DMS79 (cell line): Measurements from ENCODE around the gene CUL7.
"Not testable (repeated sequence)": the region's sequence is repeated elsewhere in the genome, so short reads cannot be mapped to it uniquely, and the experiment has no call there.

ENCODE experiments used
- DNase-seq: peaks from one replicate; lab custom pipeline; 2025; lab: John Stamatoyannopoulos, UW

CUL7 gene

DNA sequence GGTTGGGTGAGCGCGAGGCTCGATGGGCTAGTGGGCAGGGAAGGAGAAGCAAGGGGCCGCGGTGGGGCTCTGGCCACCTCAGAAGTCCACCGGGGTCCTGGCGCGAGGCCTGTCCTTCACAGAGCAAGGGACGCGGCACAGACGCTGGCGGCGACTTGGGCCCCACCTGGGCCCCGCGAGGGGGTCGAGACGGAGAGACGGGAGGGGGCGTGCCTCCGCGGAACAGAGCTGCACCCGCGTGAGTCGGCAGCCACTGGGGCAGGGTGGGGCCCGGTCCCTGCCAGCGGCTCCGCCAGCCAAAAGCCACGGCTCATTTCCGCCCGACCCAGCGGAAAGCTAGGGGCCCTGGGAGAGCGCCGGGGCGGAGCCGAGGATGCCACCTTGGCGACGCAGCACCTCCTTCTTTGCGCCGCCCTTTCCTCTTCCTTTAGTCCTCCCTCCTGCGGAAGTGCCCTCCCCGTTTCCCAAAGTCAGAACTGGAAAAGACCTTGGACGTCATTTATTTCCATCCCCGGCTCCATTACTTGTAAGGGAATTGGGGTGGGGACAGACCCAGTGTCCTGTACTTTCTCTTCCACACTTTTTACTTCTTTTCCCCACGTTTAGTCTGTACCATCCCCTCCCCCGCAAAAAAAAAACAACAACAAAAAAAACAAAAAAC lies at the start of gene CUL7:
CUL7 (minus strand) TSS at position 307 of the 661 bp plus-strand sequence. CDS start 1,063 bp downstream, outside the sequence.
- DNase-seq, result peak; percentile 94

DNA sequence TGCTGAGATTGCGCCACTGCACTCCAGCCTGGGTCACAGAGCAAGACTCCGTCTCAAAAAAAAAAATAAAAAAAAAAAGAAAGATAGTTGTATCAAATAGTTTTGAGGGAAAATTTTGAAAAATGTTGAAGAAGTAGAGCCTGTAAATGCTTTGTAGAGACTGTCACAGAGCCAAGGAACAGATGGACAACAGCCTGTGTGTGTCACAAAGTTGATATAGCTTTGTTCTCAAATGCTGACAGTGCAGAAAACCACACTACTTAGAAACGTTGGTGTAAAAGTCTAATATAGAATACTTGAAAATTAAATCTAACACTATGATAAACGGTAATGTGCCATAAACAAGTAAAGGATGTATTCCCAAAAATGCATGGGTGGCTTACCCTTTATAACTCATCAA lies 47.8 kb upstream of the CUL7 start:
- DNase-seq, result no peak

DNA sequence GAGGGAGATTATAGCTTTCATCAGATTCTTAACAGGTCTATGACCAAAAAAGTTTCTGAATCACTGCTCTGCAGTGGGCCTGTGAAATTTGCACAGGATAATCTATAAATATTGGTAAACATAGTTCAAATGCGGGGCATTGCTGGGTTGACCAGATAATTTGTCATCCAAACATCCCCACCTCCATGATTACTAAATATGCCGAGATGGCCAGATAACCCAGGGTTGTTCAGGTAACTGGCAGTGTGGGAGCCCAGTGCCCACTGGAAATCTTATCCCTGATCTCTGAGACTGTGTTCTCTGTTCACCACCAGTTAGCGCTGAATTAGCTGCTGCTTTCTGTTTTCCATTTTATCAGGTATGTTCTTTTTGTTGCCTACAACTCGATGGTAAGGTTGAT lies 43.9 kb upstream of the CUL7 start:
- DNase-seq, result no peak

DNA sequence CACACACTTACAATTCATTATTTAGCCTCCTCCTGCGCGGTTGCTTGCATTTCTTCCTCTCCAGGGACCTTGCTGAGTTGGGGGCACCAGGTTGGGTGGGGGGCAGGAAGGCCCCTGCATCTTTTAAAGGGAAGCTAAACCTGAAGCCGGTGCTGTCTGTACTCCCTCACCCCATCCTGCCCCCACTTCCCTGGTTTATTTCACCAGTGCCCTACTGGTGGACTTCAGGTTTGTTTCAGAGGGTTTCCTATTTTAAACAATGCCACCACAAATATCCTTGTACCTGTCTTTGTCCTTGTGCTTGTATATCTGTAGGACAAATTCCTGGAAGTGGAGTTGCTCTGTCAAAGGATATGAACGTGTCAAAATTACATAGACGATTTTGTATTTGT lies 43.4 kb upstream of the CUL7 start:
- no peak for DNase-seq

DNA sequence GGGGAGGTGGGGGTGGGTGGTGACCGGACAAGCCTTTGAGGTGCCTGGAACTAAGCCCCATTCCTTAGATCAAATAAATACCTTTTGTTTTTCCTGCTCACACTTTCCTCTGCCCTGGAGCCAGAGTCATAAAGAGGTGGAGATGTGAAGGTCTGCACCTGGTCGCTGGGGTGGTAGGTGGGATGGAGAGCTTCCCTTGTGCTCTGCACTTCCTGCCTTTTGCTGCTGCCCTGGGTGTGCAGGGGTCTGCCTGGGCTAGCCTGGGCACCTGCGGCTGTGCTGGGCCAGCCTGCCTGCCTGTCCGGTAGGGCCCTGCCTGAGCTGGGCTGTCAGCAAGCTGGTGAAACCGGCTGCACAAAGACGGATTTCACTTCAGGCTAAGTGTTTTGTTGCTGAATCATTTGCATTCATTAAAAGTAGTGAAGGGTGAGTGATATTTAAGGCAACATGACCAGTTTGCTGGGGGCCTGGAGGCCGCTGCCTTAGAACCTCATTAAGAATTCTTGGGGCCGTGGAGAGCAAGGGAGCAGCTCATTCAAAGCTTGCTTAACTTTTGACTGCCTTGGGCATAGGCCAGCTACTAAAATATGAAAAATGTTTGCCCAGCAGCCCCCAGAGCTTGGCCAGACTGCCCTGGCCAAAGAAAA lies 42.9 kb upstream of the CUL7 start:
- DNase-seq, result peak; percentile 36

DNA sequence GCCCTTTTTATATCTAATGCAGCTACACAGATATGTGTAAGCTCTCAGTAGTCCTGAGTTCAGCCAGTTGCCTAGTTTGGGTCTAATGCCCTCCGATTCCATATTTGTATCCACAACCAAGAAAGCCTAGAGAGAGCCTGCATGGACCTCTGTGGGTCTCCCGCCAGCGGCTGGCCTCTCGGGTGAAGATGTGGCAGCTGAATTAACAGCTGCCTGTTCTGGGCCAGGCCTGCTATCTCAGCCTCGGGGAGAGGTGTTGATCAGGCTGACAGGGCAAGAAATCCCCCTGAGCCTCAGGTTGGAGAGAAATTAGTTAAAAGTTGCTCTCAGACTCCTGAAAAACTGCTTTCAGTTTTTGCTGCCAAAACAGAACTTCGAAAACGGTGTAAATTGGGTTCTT lies 42.3 kb upstream of the CUL7 start:
- peak; percentile 7 for DNase-seq

DNA sequence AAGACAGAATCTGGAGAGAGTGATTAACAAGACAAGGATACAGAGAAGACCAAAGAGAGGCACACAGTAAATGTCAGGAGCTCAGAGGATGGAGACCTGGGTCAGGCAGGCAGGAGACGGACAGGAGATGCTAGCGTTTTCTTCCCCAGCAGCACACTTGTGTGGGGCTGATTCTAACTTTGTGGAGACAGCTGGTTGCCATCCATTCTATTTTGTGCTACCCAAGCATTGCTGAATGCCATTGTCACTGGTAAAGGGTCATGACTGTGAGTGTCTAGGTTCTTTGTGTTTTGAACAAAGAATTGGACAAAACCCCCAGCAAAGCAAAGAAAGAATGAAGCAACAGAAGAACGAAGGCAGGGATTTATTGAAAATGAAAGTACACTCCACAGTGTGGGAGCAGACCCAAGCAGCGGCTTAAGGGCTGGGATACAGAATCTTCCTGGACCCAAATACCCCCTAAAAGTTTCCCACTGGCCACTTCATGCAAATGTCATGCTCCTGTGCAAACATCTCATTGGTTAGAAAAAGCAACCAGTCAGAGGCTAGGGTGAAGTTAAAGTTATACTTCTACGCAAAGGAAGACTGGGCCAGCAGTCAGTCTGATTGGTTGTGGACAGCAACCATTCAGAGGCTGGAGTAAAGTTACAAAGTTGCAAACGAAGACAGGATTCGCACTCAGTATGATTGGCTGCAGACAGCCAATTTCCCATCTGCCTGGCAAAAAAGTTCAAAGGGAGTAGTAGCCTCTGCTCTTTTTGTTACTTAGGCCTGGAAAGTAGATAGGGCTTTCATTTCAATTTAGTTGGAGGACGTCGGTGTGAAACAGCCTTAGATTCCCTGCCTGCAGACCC lies 40.0 kb upstream of the CUL7 start:
- DNase-seq, result no peak

DNA sequence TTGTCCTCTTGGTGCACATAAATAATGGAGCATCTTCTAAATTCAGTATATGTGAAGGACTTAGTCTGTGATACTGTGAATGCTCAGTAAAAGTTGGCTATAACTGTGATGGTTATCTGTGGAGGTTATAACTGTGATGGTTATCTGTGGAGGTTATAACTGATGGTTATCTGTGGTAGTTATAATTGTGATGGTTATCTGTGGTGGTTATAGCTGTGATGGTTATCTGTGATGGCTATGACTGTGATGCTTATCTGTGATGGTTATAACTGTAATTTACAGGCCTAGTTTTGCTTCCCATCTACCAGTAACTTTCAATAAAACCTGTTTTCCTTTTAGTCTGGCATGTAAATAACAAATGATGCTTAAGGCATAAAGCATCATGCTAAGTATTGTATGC lies 39.0 kb upstream of the CUL7 start:
- DNase-seq, result no peak

DNA sequence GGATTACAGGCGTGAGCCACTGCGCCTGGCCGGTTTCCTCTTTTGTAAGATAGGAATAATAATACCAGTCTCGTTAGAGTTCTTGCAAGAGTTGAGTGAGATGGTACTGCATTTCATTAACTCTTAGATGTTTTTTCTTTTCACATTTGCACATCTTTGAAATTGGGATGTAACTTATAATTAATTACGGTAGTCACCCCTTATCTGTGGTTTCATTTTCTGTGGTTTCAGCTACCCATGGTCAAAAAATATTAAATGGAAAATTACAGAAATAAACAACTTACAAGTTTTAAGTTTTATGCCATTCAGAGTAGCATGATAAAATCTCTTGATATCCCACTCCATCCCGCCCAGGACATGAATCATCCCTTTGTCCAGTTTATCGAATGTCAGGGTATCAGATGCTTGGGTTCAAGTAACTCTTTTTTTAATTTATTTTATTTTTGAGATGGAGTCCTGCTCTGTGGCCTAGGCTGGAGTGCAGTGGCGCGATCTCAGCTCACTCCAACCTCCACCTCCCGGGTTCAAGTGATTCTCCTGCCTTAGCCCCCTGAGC lies 37.9 kb upstream of the CUL7 start:
- DNase-seq, result no peak

DNA sequence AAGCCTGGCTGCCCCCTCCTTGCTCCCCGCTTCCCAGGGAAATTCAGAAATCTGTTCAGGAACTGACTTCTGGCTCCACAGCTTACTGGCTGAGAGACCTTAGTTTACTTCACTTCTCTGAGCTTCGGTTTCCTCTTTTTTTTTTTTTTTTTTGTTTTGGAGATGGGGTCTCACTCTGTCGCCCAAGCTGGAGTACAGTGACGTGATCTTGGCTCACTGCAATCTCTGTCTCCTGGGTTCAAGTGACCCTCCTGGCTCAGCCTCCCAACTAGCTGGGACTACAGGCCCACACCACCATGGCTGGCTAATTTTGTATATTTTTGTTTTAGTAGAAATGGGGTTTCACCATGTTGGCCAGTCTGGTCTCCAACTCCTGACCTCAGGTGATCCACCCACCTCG lies 37.4 kb upstream of the CUL7 start:
- DNase-seq, result no peak

DNA sequence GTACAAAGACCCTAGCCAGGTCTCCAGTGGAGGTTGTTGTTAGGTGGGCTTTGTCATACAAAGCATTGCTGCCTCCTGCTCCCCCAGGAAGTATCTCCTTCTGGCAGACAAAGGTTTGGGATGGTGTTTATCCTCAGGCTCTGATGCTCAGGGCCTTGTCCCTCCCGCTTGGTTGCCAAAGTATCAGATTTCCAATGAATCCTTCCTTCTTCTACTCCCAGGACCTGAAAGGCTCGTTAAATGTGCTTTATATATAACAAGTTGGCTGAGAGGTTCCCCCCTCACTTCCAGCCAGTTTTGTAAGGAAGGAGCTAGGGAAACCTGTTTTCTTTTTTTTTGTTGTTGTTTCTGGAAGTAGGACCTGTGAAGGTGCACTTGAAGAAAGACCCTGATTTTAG lies 36.9 kb upstream of the CUL7 start:
- DNase-seq, result peak; percentile 45

DNA sequence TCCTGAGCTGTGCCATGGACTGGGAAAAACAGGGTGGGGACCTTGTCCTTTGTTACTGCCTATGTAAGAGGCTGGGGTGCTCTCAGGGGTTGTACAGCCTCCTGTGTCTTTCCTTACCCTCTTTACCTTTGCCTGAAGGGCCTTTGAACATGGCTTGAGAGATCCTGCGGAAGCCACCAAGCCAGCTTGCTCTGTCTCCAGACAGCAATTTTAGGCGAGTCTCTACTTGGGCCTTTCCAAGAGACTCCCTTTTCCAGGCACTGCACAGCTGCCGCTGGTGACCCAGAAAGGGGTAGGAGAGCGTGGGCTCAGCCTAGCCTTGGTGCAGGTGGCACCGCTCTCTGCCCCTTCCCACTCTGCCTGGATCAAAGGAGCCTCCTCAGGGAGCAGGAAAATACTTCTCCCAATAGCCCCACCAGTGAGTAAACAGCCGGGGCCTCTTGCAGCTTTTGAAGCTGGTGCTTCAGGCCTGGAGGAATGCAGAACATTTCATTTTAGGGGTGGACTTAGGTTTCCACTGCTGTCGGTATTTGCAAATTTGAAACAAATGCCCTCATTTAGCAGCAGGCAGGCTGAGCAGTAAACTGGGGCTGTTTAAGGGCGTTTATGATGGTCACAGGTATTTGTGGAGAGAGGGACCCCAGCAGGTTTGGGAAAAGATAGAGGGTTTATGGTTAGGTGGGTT lies 36.4 kb upstream of the CUL7 start:
- DNase-seq, result peak; percentile 48

DNA sequence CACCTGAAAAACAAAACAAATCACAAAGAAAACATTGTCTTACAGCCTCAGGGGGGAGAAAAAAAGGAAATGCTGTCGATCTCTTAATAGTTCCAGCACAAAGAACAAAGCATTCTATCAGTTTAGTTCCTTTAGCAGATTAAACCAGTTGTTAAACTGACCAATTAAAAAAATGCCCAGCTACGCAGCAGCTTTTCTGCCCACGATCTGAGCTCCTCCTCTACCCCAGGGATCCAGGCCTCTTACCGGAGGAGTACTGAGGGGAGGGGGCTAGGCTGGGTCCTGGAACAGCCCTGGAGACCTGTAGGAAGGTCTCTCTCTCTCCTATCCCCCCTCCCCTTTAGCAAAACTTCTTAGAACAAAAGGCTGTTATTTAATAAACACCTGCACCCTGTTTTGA lies 35.8 kb upstream of the CUL7 start:
- no peak for DNase-seq

DNA sequence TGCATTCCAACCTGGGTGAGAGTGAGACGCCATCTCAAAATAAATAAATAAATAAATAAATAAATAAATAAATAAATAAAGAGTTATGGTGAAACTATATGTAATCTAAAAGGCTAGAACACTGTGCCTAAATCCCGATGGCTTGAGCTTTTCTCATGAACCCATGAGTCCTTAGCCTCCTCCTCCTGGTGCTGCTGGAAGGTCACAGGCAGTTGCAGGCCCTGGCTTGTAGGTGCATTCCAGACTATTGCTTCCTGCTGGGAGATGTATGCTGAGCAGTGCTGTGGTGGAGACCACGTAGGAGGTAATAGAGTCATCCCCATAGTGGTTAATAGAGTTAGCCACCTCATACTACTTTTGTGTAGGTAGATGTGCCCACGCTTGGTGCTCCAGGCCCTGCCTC lies 35.0 kb upstream of the CUL7 start:
- DNase-seq, result no peak

DNA sequence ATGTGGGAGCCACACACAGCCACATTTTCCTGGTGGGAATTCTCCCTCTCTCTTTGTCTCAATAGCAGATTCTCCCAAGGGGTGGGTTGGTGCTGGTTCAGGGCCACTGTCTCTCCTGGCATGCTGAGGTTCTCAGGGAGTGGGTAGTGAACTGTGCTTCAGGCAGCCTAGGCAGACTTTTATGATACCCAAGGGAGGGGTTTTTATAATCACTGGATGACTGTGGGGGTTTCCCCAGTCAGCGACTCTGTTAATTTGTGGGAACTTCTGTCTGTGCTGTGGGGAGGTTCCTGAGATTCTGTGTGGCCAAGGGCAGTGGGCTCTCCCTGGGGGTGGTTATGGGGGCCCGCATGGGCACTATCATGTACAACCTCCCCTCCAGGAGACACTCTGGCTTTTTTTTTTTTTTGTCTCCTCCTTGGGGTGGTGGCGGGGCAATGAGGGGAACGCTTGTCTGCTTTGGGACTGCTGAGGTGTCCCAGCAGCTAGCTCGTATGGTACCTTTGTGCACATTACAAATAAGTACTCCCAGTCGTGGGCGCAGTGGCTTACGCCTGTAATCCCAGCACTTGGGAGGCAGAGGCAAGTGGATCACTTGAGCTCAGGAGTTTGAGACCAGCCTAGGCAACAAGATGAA lies 32.5 kb upstream of the CUL7 start:
- no peak for DNase-seq

DNA sequence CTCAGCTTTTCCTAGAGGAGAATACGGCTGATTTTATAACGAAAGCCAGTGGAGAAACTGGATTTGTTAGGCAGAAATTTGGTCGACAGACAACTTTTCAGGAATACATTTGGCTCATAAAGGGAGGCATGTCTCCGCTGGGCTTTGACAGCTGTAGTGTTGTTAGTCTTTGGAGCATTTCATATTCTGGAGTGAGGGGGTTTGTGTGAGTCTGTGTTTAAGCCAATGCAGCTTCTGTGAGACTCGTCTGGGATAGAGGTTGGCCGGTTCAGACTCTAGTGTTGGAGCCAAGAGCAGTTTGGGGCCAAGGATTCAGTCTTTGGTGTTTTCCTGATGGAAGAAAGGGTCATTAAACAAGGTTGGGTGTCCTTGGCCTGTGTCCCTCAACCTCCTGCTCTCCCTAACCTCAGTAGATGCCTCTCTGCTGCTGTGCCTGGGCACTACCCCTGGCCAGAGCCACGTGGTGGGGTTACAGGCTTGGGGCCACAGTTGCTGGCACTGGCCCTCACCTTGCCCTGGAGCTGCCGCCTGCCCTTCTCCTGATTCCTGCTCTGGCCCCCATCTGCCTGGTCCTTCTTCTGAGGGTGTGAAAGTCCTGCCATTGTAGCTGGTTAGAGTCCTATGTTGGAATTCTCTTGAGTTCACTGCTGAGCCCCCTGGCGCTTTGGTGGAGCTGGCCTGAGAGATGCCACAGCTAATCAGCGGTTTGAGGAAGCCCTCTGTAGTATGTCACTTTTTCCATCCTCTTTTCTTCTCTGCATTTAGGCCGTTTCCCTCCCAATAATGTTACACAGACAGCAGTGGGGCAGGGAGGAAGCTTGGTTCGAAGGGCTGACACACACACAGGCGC lies 29.4 kb upstream of the CUL7 start:
- no peak for DNase-seq

DNA sequence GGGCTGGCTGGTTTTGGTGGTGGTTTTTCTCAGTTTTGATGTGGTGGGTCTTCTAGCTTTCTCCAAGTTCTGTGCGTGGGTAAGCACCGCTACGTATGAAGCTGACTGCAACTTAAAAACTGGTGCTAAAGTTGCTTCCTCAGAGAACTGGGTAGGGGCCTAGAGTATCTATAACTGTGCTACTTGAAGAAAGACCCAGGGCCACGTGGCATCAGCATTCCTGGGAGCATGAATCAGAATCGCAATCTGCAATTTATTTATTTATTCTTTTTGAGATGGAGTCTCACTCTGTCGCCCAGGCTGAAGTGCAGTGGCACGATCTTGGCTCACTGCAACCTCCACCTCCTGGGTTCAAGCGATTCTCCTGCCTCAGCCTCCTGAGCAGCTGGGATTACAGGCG lies 28.3 kb upstream of the CUL7 start:
- DNase-seq, result not testable (repeated sequence)

DNA sequence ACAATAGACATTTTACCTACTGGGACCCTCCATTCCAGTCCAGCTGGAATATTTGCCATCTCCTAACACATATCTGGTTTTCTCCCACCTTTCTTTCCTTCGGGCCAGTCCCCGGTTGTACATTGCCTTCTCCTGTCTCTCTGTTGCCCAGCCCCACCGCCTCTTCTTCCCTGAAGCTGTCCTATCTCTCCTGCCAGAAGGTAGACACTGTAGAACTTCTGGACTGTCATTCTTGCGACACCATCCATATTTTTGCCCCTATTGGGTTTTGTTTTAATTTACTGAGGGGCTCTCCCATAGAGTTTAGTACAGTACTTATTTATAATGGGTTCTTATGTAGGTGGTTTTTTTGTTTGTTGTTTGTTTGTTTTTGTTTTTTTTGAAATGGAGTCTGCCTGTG lies 27.4 kb upstream of the CUL7 start:
- no peak for DNase-seq

DNA sequence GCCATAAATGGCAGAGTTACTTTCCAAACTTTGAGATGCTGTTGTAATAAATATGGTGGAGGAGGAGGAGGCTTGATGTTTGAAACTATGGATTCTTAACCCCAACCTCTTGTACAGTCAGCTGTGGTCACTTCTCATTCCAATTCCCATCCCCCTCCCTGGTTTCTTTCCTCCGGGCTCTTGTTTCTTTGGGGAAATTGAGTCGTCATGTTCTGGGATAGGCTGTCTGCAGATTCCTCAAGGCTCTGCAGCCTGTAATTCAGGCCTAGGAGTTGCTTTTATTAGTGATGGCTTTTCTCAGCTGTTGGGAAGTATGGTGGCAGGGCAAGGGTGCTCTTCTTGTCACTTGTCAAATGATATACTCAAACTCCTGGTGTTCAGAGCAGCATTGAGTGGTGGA lies 25.0 kb upstream of the CUL7 start:
- DNase-seq, result no peak

DNA sequence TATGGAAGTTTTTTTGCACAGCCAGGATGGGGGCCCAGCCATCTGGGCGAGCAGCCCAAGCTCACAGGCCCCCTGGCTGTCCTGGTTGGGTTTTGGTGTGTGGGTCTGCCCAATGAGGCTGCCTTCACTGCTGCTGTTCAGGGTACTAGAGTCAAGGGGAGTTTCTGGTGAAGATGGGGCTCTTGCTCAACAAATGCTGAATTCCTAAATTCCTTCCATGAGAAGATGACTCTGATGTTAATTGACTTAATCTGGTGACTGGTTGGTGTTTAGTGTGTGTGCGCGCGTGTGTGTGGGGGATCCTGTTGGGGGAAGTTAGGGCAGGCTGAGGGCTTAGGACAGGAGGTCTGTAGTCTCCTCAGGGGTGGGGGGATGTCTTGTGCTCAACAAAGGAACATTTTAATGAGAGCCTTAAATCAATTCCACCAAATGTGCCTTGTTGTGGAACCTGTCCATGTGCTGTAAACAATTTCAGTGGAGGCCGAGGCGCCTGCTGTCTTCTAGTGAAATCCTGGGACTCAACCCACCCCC lies 24.4 kb upstream of the CUL7 start:
- no peak for DNase-seq
